ENCODE measurements around the gene BPI. TPM values are rescaled to one million over a fixed set of nuclear protein-coding genes. Genes with fewer than 3 reads are reported as not detected.
"Not testable (repeated sequence)": the region's sequence is repeated elsewhere in the genome, so short reads cannot be mapped to it uniquely, and the experiment has no call there.

The BPI gene
- total and polyA plus RNA-seq, 4 donors: 0.31 to 5.6 (median 1.1) TPM

GRCh38 chr20:38373231-38373867 lies 69.4 kb downstream of the BPI start:
- DNase-seq (no peak), ATAC-seq (ENCODE audit: insufficient read depth, low FRiP score) (peak; percentile 11)
- H3K9me3 ChIP-seq (ENCODE audit: control insufficient read depth in 4 of 4, insufficient read depth in 3 of 4, low read length in 3 of 4): no peaks in the 10 kb centered on the region
- H3K27me3 ChIP-seq (ENCODE audit: control insufficient read depth in 3 of 3, insufficient read depth in 3 of 3, low read length in 2 of 3): peaks cover 0 to 2% (median 0%) of the 10 kb centered on the region in 3 donors
- H3K9ac ChIP-seq (ENCODE audit: insufficient read depth in 1 of 2, low read length in 2 of 2): no peak overlapping the region
- no peaks in the 10 kb centered on the region for H3K4me1 ChIP-seq (ENCODE audit: control insufficient read depth in 5 of 5, insufficient read depth in 5 of 5, low read length in 5 of 5)
- WGBS, 2 donors: 52 to 56% methylated on average over 7 of the region's 7 CpGs
- no peaks in the 10 kb centered on the region for H3K36me3 ChIP-seq (ENCODE audit: control insufficient read depth in 4 of 4, insufficient read depth in 4 of 4, low read length in 4 of 4)
- H3K4me3 ChIP-seq: no peak overlapping the region
- no peak overlapping the region for H3K27ac ChIP-seq (ENCODE audit: low read depth in 1 of 2, low read length in 1 of 2)
- no peak for TF ChIP-seq CTCF (IDR thresholded peaks at IDR 0.05; ENCODE audit: control extremely low read depth, extremely low read depth)

- H3K27ac ChIP-seq (ENCODE audit: low read depth in 1 of 2, low read length in 1 of 2): no peak overlapping the region
- DNase-seq (no peak), ATAC-seq (ENCODE audit: insufficient read depth, low FRiP score) (no peak)
- 84 to 85% methylated on average over 5 of the region's 5 CpGs for WGBS, 2 donors
- no peaks in the 10 kb centered on the region for H3K4me1 ChIP-seq (ENCODE audit: control insufficient read depth in 5 of 5, insufficient read depth in 5 of 5, low read length in 5 of 5)
- no peak for TF ChIP-seq CTCF (IDR thresholded peaks at IDR 0.05; ENCODE audit: control extremely low read depth, extremely low read depth)
- no peak overlapping the region for H3K4me3 ChIP-seq
- H3K27me3 ChIP-seq (ENCODE audit: control insufficient read depth in 3 of 3, insufficient read depth in 3 of 3, low read length in 2 of 3): peaks cover 0 to 2% (median 0%) of the 10 kb centered on the region in 3 donors
- no peaks in the 10 kb centered on the region for H3K36me3 ChIP-seq (ENCODE audit: control insufficient read depth in 4 of 4, insufficient read depth in 4 of 4, low read length in 4 of 4)
- H3K9ac ChIP-seq (ENCODE audit: insufficient read depth in 1 of 2, low read length in 2 of 2): no peak overlapping the region
- H3K9me3 ChIP-seq (ENCODE audit: control insufficient read depth in 4 of 4, insufficient read depth in 3 of 4, low read length in 3 of 4): no peaks in the 10 kb centered on the region
These were observed 69.9 kb downstream of the BPI start for GRCh38 chr20:38373898-38374297.

GRCh38 chr20:38377039-38377685 lies 73.2 kb downstream of the BPI start:
- ATAC-seq (ENCODE audit: insufficient read depth, low FRiP score) (no peak), DNase-seq (no peak)
- Histone ChIP-seq H3K36me3 (ENCODE audit: control insufficient read depth in 4 of 4, insufficient read depth in 4 of 4, low read length in 4 of 4) (no peaks in the 10 kb centered on the region), H3K4me3 (no peak overlapping the region), H3K9me3 (ENCODE audit: control insufficient read depth in 4 of 4, insufficient read depth in 3 of 4, low read length in 3 of 4) (no peaks in the 10 kb centered on the region), H3K9ac (ENCODE audit: insufficient read depth in 1 of 2, low read length in 2 of 2) (no peak overlapping the region), H3K27me3 (ENCODE audit: control insufficient read depth in 3 of 3, insufficient read depth in 3 of 3, low read length in 2 of 3) (no peaks in the 10 kb centered on the region), H3K4me1 (ENCODE audit: control insufficient read depth in 5 of 5, insufficient read depth in 5 of 5, low read length in 5 of 5) (no peaks in the 10 kb centered on the region), H3K27ac (ENCODE audit: low read depth in 1 of 2, low read length in 1 of 2) (no peak overlapping the region)
- TF ChIP-seq CTCF (IDR thresholded peaks at IDR 0.05; ENCODE audit: control extremely low read depth, extremely low read depth): no peak
- WGBS, 2 donors: 82 to 84% methylated on average over 11 of the region's 11 CpGs

GRCh38 chr20:38377838-38378237 lies 73.9 kb downstream of the BPI start:
- H3K27ac ChIP-seq (ENCODE audit: low read depth in 1 of 2, low read length in 1 of 2); H3K4me1 ChIP-seq (ENCODE audit: control insufficient read depth in 5 of 5, insufficient read depth in 5 of 5, low read length in 5 of 5); H3K36me3 ChIP-seq (ENCODE audit: control insufficient read depth in 4 of 4, insufficient read depth in 4 of 4, low read length in 4 of 4); H3K27me3 ChIP-seq (ENCODE audit: control insufficient read depth in 3 of 3, insufficient read depth in 3 of 3, low read length in 2 of 3); H3K4me3 ChIP-seq; H3K9ac ChIP-seq (ENCODE audit: insufficient read depth in 1 of 2, low read length in 2 of 2); ATAC-seq (ENCODE audit: insufficient read depth, low FRiP score); H3K9me3 ChIP-seq (ENCODE audit: control insufficient read depth in 4 of 4, insufficient read depth in 3 of 4, low read length in 3 of 4); DNase-seq: not testable (repeated sequence)
- no CpG with 5 or more reads among the region's 5 CpGs for WGBS, 2 donors

All from lung (tissue), 12 donors.